Lower leg skin (tissue), 4 donors: Measurements from ENCODE around the gene MAP2K1. TPM values are rescaled to one million over a fixed set of nuclear protein-coding genes. Genes with fewer than 3 reads are reported as not detected.

ENCODE experiments used
- DNase-seq, 2 donors: peaks; one replicate each; pipeline ENCODE4 v3.0.0-alpha.2; 2019; ENCODE audit warnings: low spot score in 2 of 2
- H3K4me3 ChIP-seq: fragments of 200-600 bp; sonication (generic); 2 replicates; pipeline ENCODE4 v1.5.1; 2017; ENCODE audit warnings: mild to moderate bottlenecking, low read depth; ENCODE audit not compliant: poor library complexity, severe bottlenecking
- POLR2A ChIP-seq, 2 donors: fragments of 450-650 bp; IDR thresholded peaks; one replicate each; pipeline ENCODE4 v1.6.1; 2016 to 2017; ENCODE audit warnings: antibody characterized with exemption in 2 of 2, mild to moderate bottlenecking in 1 of 2, moderate library complexity in 1 of 2
- WGBS, 2 donors: methylation state at CpG; one replicate each; pipeline ENCODE4 v1.1.5; 2018; 5-methylcytosine and 5-hydroxymethylcytosine counted together
- intact Hi-C: fragments of 100-400 bp; cut with DNase I; formaldehyde crosslinking; loops from one replicate; pipeline ENCODE4 v1.15.0; 2023; ENCODE audit warnings: low total_unique reads
- microRNA-seq, 2 donors: library from miRNA; unstranded; fragments of <30 nt; microRNA quantifications; one replicate each; pipeline ENCODE4, GENCODE V29; 2016; ENCODE audit warnings: borderline replicate concordance in 2 of 2, borderline number of aligned reads in 1 of 2
- total RNA-seq, 4 donors: library from RNA; depleted of rRNA; stranded (reverse); fragments of >200 nt; gene quantifications; one replicate each; pipeline ENCODE4 v1.1.0, GENCODE V29; 2016
- TF ChIP-seq, protein P1 (sequence below), 3 donors: fragments of 450-650 bp; IDR thresholded peaks; one replicate each; pipeline ENCODE4 v1.5.1; 2016; ENCODE audit warnings: antibody characterized with exemption in 3 of 3, mild to moderate bottlenecking in 3 of 3, moderate library complexity in 2 of 3

The MAP2K1 gene
- total RNA-seq, 4 donors from 2014 or later = 19.1 to 38.1 (median 26.7) TPM

GRCh38 chr15:66514586-66514985, 127.9 kb downstream of the MAP2K1 start:
- WGBS, 2 donors = 80 to 85% methylated on average over 3 of the region's 3 CpGs
- no peak for DNase-seq
- TF ChIP-seq, protein P1, sequence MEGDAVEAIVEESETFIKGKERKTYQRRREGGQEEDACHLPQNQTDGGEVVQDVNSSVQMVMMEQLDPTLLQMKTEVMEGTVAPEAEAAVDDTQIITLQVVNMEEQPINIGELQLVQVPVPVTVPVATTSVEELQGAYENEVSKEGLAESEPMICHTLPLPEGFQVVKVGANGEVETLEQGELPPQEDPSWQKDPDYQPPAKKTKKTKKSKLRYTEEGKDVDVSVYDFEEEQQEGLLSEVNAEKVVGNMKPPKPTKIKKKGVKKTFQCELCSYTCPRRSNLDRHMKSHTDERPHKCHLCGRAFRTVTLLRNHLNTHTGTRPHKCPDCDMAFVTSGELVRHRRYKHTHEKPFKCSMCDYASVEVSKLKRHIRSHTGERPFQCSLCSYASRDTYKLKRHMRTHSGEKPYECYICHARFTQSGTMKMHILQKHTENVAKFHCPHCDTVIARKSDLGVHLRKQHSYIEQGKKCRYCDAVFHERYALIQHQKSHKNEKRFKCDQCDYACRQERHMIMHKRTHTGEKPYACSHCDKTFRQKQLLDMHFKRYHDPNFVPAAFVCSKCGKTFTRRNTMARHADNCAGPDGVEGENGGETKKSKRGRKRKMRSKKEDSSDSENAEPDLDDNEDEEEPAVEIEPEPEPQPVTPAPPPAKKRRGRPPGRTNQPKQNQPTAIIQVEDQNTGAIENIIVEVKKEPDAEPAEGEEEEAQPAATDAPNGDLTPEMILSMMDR (IDR thresholded peaks at IDR 0.05) = no peak
- TF ChIP-seq POLR2A (IDR thresholded peaks at IDR 0.05) = no peak
- no peak overlapping the region for H3K4me3 ChIP-seq
- intact Hi-C loops = no loop called here

GRCh38 chr15:66515901-66516322, 129.2 kb downstream of the MAP2K1 start:
- DNase-seq = no peak
- TF ChIP-seq, protein P1 (IDR thresholded peaks at IDR 0.05) = no peak
- no peak for TF ChIP-seq POLR2A (IDR thresholded peaks at IDR 0.05)
- WGBS, 2 donors = 90 to 97% methylated on average over 2 of the region's 2 CpGs
- no peak overlapping the region for H3K4me3 ChIP-seq
- intact Hi-C loops = no loop called here

- DNase-seq = no peak
- WGBS, 2 donors = 80 to 84% methylated on average over 3 of the region's 3 CpGs
- intact Hi-C loops = no loop called here
- no peak for TF ChIP-seq POLR2A (IDR thresholded peaks at IDR 0.05)
- TF ChIP-seq, protein P1 (IDR thresholded peaks at IDR 0.05) = no peak
- H3K4me3 ChIP-seq = no peak overlapping the region
Measured at GRCh38 chr15:66523926-66524325, 137.2 kb downstream of the MAP2K1 start.

DNA sequence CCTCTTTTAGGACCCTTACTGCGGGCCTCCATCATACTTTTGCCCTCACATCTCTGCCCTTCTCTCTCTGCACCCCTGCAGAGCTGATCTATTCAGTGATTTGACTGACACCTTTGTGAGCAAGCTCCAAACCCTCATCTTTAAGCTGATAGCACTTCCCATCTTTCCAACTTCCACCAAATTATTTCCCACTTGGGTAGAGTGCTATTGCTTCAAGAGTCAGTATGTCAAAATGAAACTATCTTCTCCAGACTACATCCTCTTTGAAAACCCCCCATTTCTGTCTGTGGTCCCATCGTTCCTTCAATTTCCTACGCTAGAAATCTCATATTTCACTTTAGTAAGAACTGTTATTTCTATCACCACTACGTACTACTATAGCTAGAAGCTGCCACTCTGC, 138.1 kb downstream of the MAP2K1 start:
- no peak for DNase-seq
- intact Hi-C loops = no loop called here
- WGBS, 2 donors = 65 to 87% methylated on average over 4 of the region's 4 CpGs
- no peak for TF ChIP-seq POLR2A (IDR thresholded peaks at IDR 0.05)
- TF ChIP-seq, protein P1 (IDR thresholded peaks at IDR 0.05) = no peak
- no peak overlapping the region for H3K4me3 ChIP-seq

GRCh38 chr15:66535056-66535455, 148.3 kb downstream of the MAP2K1 start:
- DNase-seq = no peak
- 93 to 97% methylated on average over 9 of the region's 9 CpGs for WGBS, 2 donors

More at GRCh38 chr15:66535056-66535455, 148.3 kb downstream of the MAP2K1 start:
- TF ChIP-seq POLR2A (IDR thresholded peaks at IDR 0.05) = no peak
- TF ChIP-seq, protein P1 (IDR thresholded peaks at IDR 0.05) = no peak
- intact Hi-C loops = no loop called here
- no peak overlapping the region for H3K4me3 ChIP-seq

Small RNAs within 50 kb of the gene (microRNA-seq; reads per million reads assigned to microRNA genes)
- 0 reads per million in 2 donors for gene MIR4512

Other genes starting within 250 kb of the MAP2K1 start
- 10 to 100 TPM in 1 of 4 donors, 1 to 10 TPM in 2, under 1 TPM in 1; 0.97 to 10.6 (median 4.0) TPM for gene MEGF11, start 133.2 kb upstream of the MAP2K1 start, total RNA-seq
- 10 to 100 TPM; 12.9 to 19.7 (median 17.1) TPM for gene DIS3L, start 93.3 kb upstream of the MAP2K1 start, total RNA-seq
- gene TIPIN, start 30.2 kb upstream of the MAP2K1 start, total RNA-seq = 10 to 100 TPM in 1 of 4 donors, 1 to 10 TPM in 3; 4.0 to 14.8 (median 5.3) TPM
- 10 to 100 TPM; 17.1 to 26.3 (median 23.6) TPM for gene SNAPC5, start 110.8 kb downstream of the MAP2K1 start, total RNA-seq
- 1,000 to 10,000 TPM; 4,479 to 8,244 (median 6,347) TPM for gene RPL4, start 117.9 kb downstream of the MAP2K1 start, total RNA-seq
- gene ZWILCH, start 118.4 kb downstream of the MAP2K1 start, total RNA-seq = 1 to 10 TPM; 2.3 to 4.9 (median 3.6) TPM
- gene LCTL, start 179.1 kb downstream of the MAP2K1 start, total RNA-seq = not detected